K562 (cell line): Measurements from ENCODE around the gene ZDHHC20. TPM values are rescaled to one million over a fixed set of nuclear protein-coding genes. Genes with fewer than 3 reads are reported as not detected.

ENCODE experiments used
- ATAC-seq: fragments of 200-7000 bp; cut with Tn5 transposase; 3 replicates; pipeline ENCODE4 v1.9.1; 2020; ENCODE audit warnings: moderate library complexity
- BruUV-seq: library from RNA; stranded (reverse); fragments of 400-500 nt; replicated peaks from 2 replicates; lab custom pipeline; 2021; lab: Mats Ljungman, UMichigan
- CTCF ChIA-PET: fragments of 300-600 bp; formaldehyde crosslinking; extraction: SDS; loops from one replicate; lab custom pipeline; 2021; ENCODE audit warnings: low intra/inter-chr PET ratio; lab: Yijun Ruan, JAX
- POLR2A ChIA-PET: fragments of 300-600, 350-650 bp; sonication (Branson Sonifier 250); formaldehyde crosslinking; extraction: SDS; loops from one replicate; lab custom pipeline; 2021; ENCODE audit warnings: antibody characterized with exemption, inconsistent platforms; lab: Yijun Ruan, JAX
- DNase-seq, 4 experiments: peaks; one replicate each; pipeline versions ENCODE4 v3.0.0 to v3.0.0-alpha.2; 2011 to 2018; ENCODE audit warnings: low spot score in 3 of 4, mixed read lengths in 3 of 4; ENCODE audit errors: extremely low read depth in 1 of 4
- FAIRE-seq: peaks from 2 replicates; lab custom pipeline; 2011; peaks lifted over from hg19 to GRCh38; lab: Jason Lieb, UNC
- H2AFZ ChIP-seq: 2 replicates; pipeline ENCODE4 v1.6.0; 2011; ENCODE audit warnings: low read depth, low read length, control low read depth, inconsistent platforms
- H3K27ac ChIP-seq: fragments of 200-600 bp; 3 replicates; pipeline ENCODE4 v1.8.0; 2011; ENCODE audit warnings: low read depth, mild to moderate bottlenecking, control low read depth, inconsistent platforms, low read length, moderate library complexity, mixed read lengths; ENCODE audit errors: extremely low read depth
- H3K27me3 ChIP-seq, 2 experiments: fragments of 300-600 bp in 1 of 2; 2 replicates in 1 of 2; 3 replicates in 1 of 2; pipeline versions ENCODE4 v1.6.0 to v1.8.0; 2011; ENCODE audit warnings: inconsistent platforms in 2 of 2, low read length in 2 of 2, mild to moderate bottlenecking in 1 of 2, mixed read lengths in 1 of 2, moderate library complexity in 1 of 2; ENCODE audit not compliant: control insufficient read depth in 2 of 2, insufficient read depth in 2 of 2
- H3K36me3 ChIP-seq: fragments of 300-600 bp; 3 replicates; pipeline ENCODE4 v1.8.0; 2011; ENCODE audit warnings: mild to moderate bottlenecking, low read length, inconsistent platforms; ENCODE audit not compliant: control insufficient read depth, insufficient read depth
- H3K4me1 ChIP-seq, 2 experiments: fragments of 200-600 bp in 1 of 2; replicated peaks in 1 of 2; 2 replicates in 1 of 2; 3 replicates in 1 of 2; pipeline versions ENCODE4 v1.5.1 to v1.8.0; 2011; ENCODE audit warnings: inconsistent platforms in 2 of 2, low read length in 2 of 2, mild to moderate bottlenecking in 1 of 2, mixed read lengths in 1 of 2, moderate library complexity in 1 of 2; ENCODE audit not compliant: control insufficient read depth in 2 of 2, insufficient read depth in 2 of 2
- H3K4me2 ChIP-seq: 2 replicates; pipeline ENCODE4 v1.6.1; 2011; ENCODE audit warnings: low read length, control low read depth, inconsistent platforms, mixed read lengths; ENCODE audit not compliant: insufficient read depth
- H3K4me3 ChIP-seq: fragments of 200-600 bp; sonication (generic), shearing (Covaris generic); 2 replicates; pipeline ENCODE4 v1.5.1; 2016; ENCODE audit warnings: control low read depth, inconsistent platforms
- H3K79me2 ChIP-seq: fragments of 200-600 bp; 3 replicates; pipeline ENCODE4 v1.8.0; 2011; ENCODE audit warnings: low read length, inconsistent platforms; ENCODE audit not compliant: control insufficient read depth, insufficient read depth
- H3K9ac ChIP-seq, 2 experiments: 2 replicates each; pipeline versions ENCODE4 v1.6.0 to v1.6.1; 2011; ENCODE audit warnings: low read depth in 2 of 2, low read length in 2 of 2, control low read depth in 1 of 2, inconsistent platforms in 1 of 2, mild to moderate bottlenecking in 1 of 2, mixed read lengths in 1 of 2; ENCODE audit not compliant: insufficient read depth in 1 of 2
- H3K9me1 ChIP-seq: one replicate; pipeline ENCODE4 v1.6.0; 2011; ENCODE audit warnings: inconsistent platforms, mild to moderate bottlenecking, low read length, moderate library complexity; ENCODE audit not compliant: control insufficient read depth, insufficient read depth
- H3K9me3 ChIP-seq: replicated peaks from 2 replicates; pipeline ENCODE4 v1.5.1; 2011; ENCODE audit warnings: low read depth, low read length, inconsistent platforms; ENCODE audit not compliant: control insufficient read depth, insufficient read depth
- H4K20me1 ChIP-seq: replicated peaks from 2 replicates; pipeline ENCODE4 v1.6.1; 2011; ENCODE audit warnings: low read length, inconsistent platforms, mixed read lengths; ENCODE audit not compliant: control insufficient read depth, insufficient read depth
- FOXA1 ChIP-seq: fragments of 450-650 bp; IDR thresholded peaks from 2 replicates; pipeline ENCODE4 v1.6.1; 2016; ENCODE audit warnings: mild to moderate bottlenecking, borderline replicate concordance
- POLR2B ChIP-seq: fragments of 450-650 bp; IDR thresholded peaks from 2 replicates; pipeline ENCODE4 v1.6.1; 2018; ENCODE audit warnings: low read depth; ENCODE audit not compliant: partially characterized antibody
- RBM39 ChIP-seq: fragments of 200-400 bp; formaldehyde crosslinking; optimal IDR thresholded peaks from 2 replicates; pipeline ENCODE3; 2018; ENCODE audit warnings: low read depth, low read length
- STAT5A ChIP-seq: IDR thresholded peaks from 2 replicates; pipeline ENCODE4 v1.6.1; 2012; ENCODE audit warnings: low read length, inconsistent platforms, borderline replicate concordance
- SUPT5H ChIP-seq: fragments of 450-650 bp; IDR thresholded peaks from 2 replicates; pipeline ENCODE4 v1.6.1; 2016
- TSHZ1 ChIP-seq: fragments of 250-450 bp; sonication (Bioruptor Pico); IDR thresholded peaks from 2 replicates; pipeline ENCODE4 v1.4.0; 2020; ENCODE audit warnings: mild to moderate bottlenecking, moderate library complexity
- ZBTB11 ChIP-seq, 3 experiments: fragments of 200-800 bp in 1 of 3; fragments of 250-450 bp in 1 of 3; fragments of 450-650 bp in 1 of 3; sonication (Bioruptor Pico) in 1 of 3; sonication (Bioruptor generic) in 1 of 3; formaldehyde crosslinking in 1 of 3; IDR thresholded peaks; 2 replicates each; pipeline versions ENCODE4 v1.6.1 to v1.8.0; 2016 to 2022; ENCODE audit warnings: mild to moderate bottlenecking in 2 of 3, missing genetic modification characterization in 2 of 3, missing compliant biosample characterization in 1 of 3, moderate library complexity in 1 of 3
- ZBTB8A ChIP-seq: fragments of 450-650 bp; IDR thresholded peaks from 2 replicates; pipeline ENCODE4 v1.6.1; 2018; ENCODE audit warnings: mild to moderate bottlenecking, moderate library complexity; ENCODE audit not compliant: partially characterized antibody
- ZC3H11A ChIP-seq: IDR thresholded peaks from 2 replicates; pipeline ENCODE4 v1.6.1; 2012; ENCODE audit warnings: low read depth, low read length, improper control_type of control experiment
- ZNF165 ChIP-seq: fragments of 250-450 bp; sonication (Bioruptor Pico); IDR thresholded peaks from 2 replicates; pipeline ENCODE4 v1.4.0; 2020; ENCODE audit warnings: borderline replicate concordance
- ZNF57 ChIP-seq: fragments of 450-650 bp; formaldehyde crosslinking; IDR thresholded peaks from 2 replicates; pipeline ENCODE4 v1.4.0; 2020; ENCODE audit warnings: mild to moderate bottlenecking, moderate library complexity
- WGBS: fragments of 100-300 bp; shearing (Covaris generic); methylation state at CpG from one replicate; pipeline ENCODE4 v1.1.6; 2016; ENCODE audit warnings: low coverage, mixed read lengths; ENCODE audit not compliant: insufficient coverage; ENCODE audit errors: missing lambda C conversion rate; 5-methylcytosine and 5-hydroxymethylcytosine counted together
- in situ Hi-C: fragments of 300-500 bp; cut with MboI; formaldehyde crosslinking; loops from 4 replicates; pipeline ENCODE4 v1.15.0; 2018; ENCODE audit warnings: inconsistent platforms, mixed read lengths
- intact Hi-C: fragments of 100-400 bp; cut with micrococcal nuclease; formaldehyde crosslinking; loops from 2 replicates; pipeline ENCODE4 v1.14.2; 2022
- polyA plus RNA-seq, 8 experiments: library from polyadenylated mRNA; depleted of rRNA in 4 of 8; stranded (reverse) in 5 of 8; unstranded in 3 of 8; fragments of >200 nt; fragmentation: Nextera tagmentation in 2 of 8; fragmentation: Illumina TruSeq in 1 of 8; extraction: Ambion mirVana in 2 of 8; extraction: Trizol in 1 of 8; gene quantifications; 2 replicates each; pipeline versions ENCODE4 v1.2.1 to v1.2.3, GENCODE V29; 2011 to 2014; ENCODE audit warnings: inconsistent platforms in 1 of 8, missing spikeins in 1 of 8
- total RNA-seq, 7 experiments: library from RNA; depleted of rRNA in 6 of 7; stranded (reverse); fragments of >200 nt in 6 of 7; fragmentation: Illumina TruSeq in 2 of 7; extraction: Trizol in 2 of 7; gene quantifications; 2 replicates each; pipeline versions ENCODE4 v1.2.1 to v1.2.3, GENCODE V29; 2011 to 2021; ENCODE audit warnings: low replicate concordance in 1 of 7

The ZDHHC20 gene
- total and polyA plus RNA-seq, 9 of the 15 experiments (the other 6 are each of a cell fraction or from before 2014, with no cell fraction given) = 2.7 to 20.9 (median 15.8) TPM

- TF ChIP-seq TSHZ1 (CRISPR knock-in tag) (no peak), ZNF57 (no peak), SUPT5H (no peak), STAT5A (no peak)
Measured at GRCh38 chr13:21435687-21436151, 23.4 kb downstream of the ZDHHC20 start (continued).

GRCh38 chr13:21435231-21435630 lies 23.9 kb downstream of the ZDHHC20 start:
- FAIRE-seq (no peak), ATAC-seq (no peak), DNase-seq (no peak)
- ChIA-PET POLR2A (interaction anchor here (1.3 to 1.4 kb wide), 2 partner anchors 10 to 11 kb away, joined by 3 to 4 read pairs; no protein-coding TSS in a partner anchor), CTCF (no interaction called here)
- H3K9me1 ChIP-seq = no peaks in the 10 kb centered on the region
- in situ Hi-C loops (no loop called here), intact Hi-C loops (no loop called here)
- H3K4me1 ChIP-seq = peaks cover 0 to 10% of the 10 kb centered on the region in 2 experiments; a peak in 2 of 5 replicates
- WGBS = 71% methylated on average over 2 of the region's 2 CpGs
- H3K79me2 ChIP-seq = peaks cover 21% of the 10 kb centered on the region
- H3K27me3 ChIP-seq = no peaks in the 10 kb centered on the region
- H3K36me3 ChIP-seq = no peaks in the 10 kb centered on the region
- no peak overlapping the region for H2AFZ ChIP-seq
- H3K9ac ChIP-seq = no peak overlapping the region
- H4K20me1 ChIP-seq = no peaks in the 10 kb centered on the region
- H3K27ac ChIP-seq = peak overlapping the region; percentile 51; the same call in 1 of the 3 replicates
- H3K4me2 ChIP-seq = no peak overlapping the region
- BruUV-seq = no TSS peak
- no peaks in the 10 kb centered on the region for H3K9me3 ChIP-seq
- no peak overlapping the region for H3K4me3 ChIP-seq
- TF ChIP-seq ZBTB11 (CRISPR knock-in tag; IDR thresholded peaks at IDR 0.05) = no peak
- TF ChIP-seq RBM39 = no peak
- no peak for TF ChIP-seq ZNF165 (CRISPR knock-in tag)
- no peak for TF ChIP-seq ZC3H11A
- TF ChIP-seq POLR2B = no peak
- no peak for TF ChIP-seq FOXA1
- TF ChIP-seq ZBTB8A = no peak
